Measurements from ENCODE around the gene RNU2-63P.

- TF ChIP-seq EZH2 (IDR thresholded peaks at IDR 0.05) = no peak
- TF ChIP-seq POLR2AphosphoS5 (IDR thresholded peaks at IDR 0.05; ENCODE audit: borderline replicate concordance, low read depth, low read length) = no peak
- TF ChIP-seq FOXP2 (optimal IDR thresholded peaks at IDR 0.05; ENCODE audit: control extremely low read depth, extremely low read length, insufficient read depth) = no peak
Observed at GRCh38 chr2:88036606-88037005, 20.3 kb upstream of the RNU2-63P start.
